Left cardiac atrium (tissue), 4 donors: ENCODE measurements around the gene ANGPT4. TPM values are rescaled to one million over a fixed set of nuclear protein-coding genes. Genes with fewer than 3 reads are reported as not detected.
A peak's percentile ranks its signal among the peaks of the same experiment; 100 is the strongest.

ENCODE experiments used
- ATAC-seq, 2 donors: fragments of 200-7000 bp; cut with Tn5 transposase; one replicate each; pipeline ENCODE4 v1.9.1; 2020; ENCODE audit warnings: mild to moderate bottlenecking in 2 of 2, moderate library complexity in 2 of 2
- DNase-seq: peaks from one replicate; pipeline ENCODE4 v3.0.0-alpha.2; 2020
- intact Hi-C, 2 donors: fragments of 100-400 bp; cut with DNase I; formaldehyde crosslinking; loops; one replicate each; pipeline versions ENCODE4 v1.14.1 to v1.15.1; 2022 to 2023
- total RNA-seq, 2 donors: library from RNA; stranded (reverse); fragmentation: NEBNext Ultra II Directional; extraction: Animal tissue kit (Norgen Biotek cat#: 25700); gene quantifications; one replicate each; pipeline ENCODE4 v1.2.1, GENCODE V29; 2021
- donor health status: DM: no; HTN: yes; CAD: no.
- donor health status: DM: no; HTN: yes; CAD: no; lungs with severe emphysema.
- donor health status: DM: yes; HTN: yes; CAD: no.
- donor health status: Dilated cardiomyopathy.

The ANGPT4 gene
- total RNA-seq, 2 donors from 2014 or later: 0.27 TPM; not detected in 1

DNA sequence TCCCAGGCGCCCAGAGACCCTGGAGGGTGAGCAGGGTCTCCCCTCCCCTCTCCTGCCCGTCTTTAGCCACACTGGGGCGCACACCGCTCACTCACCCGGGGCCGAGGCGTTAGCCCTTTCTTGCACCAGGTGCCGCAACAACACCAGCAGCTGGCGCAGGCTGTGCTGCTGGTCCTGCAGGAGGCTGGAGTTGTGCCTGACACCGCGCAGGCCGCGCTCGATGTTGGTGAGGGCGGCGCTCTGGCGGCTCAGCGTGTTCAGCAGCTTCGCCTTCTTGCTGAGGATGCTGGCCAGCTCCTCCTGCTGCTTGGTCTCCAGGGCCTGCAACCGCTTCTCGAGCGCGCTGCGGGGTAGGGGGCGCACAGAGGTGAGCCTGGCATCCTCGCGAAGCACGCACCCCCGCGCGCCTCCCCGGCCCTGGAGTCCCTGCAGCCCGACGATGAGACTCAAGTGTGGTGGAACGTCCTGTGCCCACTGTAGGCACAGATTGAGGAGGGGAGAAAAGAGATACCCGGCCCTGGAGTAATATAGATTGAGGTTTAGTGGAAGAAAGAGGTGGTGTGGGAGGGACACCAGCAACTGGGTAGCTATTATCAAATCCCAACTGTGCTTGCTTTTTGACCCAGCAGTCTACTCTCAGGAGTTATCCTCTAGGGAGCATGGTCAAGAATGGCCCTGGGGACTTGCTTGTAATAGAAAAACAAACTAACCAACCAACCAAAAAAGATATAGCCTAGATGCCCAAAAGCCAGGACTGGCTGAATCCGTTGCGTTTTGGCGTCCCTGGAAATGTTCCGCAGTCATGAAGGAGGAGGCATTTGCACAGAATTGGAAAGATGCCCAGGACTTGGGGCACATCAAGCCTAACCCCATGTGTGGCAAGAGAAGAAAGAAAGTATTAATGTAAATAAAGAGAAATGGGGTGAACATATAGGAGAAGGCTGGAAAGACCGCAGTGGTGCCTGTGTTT is 30.9 kb downstream of the ANGPT4 start:
- peak; percentile 66 for DNase-seq
- intact Hi-C loops: no loop called here
- ATAC-seq: peak; percentile 81 to 82

DNA sequence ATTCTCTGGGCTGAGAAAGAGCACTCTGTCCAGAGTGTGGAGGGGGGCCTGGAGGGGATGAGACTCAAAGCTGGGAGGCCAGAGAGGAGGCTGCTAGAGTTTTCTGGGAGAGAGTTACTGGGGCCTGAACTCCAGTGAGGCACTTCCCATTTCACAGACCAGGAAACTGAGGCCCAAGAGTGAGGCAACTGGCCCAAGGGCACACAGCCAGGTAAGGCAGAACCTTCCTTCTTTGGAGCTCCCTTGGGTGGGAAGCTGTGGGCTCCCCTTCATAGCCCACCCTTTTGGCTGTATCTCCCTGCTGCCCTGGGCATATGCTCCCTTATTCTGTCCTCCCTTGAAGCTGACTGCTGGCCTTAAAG is 34.4 kb downstream of the ANGPT4 start:
- ATAC-seq (no peak), DNase-seq (no peak)
- intact Hi-C loops: no loop called here

DNA sequence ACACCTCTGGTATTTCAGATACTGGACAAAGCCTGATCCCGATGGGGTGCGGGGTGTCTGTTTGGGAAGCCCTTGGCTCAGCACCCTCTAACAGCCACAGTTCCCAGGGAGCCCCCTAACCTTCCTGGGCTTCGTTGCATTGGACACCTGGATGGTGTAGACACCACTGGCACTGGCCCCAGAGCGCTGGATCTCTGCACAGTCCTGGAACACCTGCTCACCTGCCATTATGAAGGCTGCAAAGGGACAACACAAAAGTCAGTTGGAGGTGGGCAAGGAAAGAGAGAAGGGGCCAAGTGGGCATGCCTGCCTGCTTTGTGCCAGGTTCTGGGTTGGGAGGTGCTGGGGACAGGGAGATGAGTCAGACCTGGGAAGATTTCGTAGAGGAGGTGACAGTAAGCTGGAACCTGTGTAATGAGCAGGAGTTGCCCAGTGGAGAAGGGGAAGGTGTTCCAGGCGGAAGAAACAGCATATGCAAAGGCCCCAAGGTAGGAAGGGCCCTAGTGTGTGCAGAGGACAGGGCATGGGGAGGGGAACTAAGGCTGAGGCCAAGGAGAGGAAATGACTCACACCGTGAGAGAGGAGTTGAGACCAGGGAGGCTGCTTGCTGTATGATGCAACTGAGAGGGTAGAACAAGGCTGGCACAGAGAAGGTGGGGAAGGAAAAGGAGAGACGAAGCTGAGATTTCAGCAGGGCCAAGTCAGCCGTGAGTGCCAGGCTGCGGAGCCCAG is 34.9 kb downstream of the ANGPT4 start:
- DNase-seq (no peak), ATAC-seq (peak in 1 of 2 donors; percentile 58)
- intact Hi-C loops: no loop called here

DNA sequence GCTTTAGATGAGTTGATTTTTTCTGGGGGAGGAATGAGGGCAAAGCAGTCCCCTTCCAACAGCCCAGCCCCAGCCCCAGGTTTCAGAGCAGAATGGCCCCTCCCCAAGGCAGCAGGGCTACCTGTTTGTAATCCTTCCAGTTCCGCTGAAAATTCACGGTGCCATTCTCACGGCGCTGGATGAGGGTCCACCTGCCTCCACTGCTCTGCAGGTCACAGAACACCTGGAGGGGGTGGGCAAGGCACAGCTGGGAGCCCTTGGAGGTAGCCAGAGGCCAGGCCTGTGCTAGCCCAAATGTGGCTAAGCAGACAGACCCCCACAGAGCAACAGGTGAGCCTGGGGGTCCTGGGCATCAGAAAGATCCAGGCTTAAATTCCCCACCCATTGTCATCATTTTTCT is 36.5 kb downstream of the ANGPT4 start:
- DNase-seq: no peak
- intact Hi-C loops: no loop called here
- ATAC-seq: no peak

DNA sequence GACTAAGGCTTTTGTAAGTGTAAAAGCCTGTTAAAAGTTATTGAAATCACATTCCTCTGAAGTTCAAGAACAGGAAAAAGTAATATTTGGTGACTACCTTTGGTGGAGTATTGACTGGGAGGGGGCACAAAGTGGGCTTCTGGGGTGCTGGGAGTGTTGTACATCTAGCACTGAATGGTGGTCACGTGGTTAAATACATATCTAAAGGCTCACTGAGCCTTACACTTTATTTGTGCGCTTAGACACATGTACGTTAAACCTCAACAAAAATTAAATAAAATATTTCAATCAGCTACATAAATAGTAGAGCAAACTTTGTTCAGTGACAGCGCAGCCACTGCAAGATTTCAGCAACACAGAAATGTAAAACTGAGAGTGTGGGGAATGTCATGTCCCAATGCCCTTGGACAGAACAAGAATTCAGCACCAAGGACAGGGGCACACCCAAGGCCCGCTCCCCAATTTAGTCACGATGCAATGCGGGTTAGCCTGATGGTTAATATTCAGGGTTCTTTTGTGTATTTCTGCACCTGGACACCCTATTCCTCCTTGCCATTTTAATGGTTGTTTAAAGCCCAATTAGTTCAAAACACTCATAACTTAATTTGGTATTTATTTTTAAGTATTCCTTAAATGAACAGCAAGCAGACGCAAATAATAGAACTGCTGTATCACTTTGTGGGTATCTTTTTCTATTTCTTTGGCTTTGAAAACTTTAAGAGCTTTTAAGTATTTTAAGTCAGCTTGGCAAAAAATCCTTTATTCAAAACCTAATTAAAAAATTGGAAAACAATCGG is 37.4 kb downstream of the ANGPT4 start:
- ATAC-seq (no peak), DNase-seq (no peak)
- intact Hi-C loops: no loop called here

DNA sequence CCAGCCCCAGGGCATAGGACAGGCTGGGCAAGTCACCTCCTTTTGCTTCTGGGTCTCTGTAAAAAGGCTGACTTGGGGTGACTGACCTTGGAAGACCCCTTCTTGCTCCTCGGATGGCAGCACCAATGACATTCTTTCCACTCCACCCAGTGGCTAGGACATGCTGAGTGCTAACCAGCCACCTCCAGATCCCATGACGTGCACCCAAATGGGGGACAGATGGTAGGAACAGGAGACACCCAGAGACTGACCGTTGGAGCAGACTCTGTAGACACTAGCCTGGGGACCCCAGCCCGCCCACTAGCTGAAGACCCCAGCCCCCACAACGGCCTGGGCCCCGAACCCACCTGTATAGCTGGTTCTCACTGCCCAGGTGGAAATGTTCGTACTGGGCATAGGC is 38.3 kb downstream of the ANGPT4 start:
- intact Hi-C loops: no loop called here
- DNase-seq (no peak), ATAC-seq (no peak)

DNA sequence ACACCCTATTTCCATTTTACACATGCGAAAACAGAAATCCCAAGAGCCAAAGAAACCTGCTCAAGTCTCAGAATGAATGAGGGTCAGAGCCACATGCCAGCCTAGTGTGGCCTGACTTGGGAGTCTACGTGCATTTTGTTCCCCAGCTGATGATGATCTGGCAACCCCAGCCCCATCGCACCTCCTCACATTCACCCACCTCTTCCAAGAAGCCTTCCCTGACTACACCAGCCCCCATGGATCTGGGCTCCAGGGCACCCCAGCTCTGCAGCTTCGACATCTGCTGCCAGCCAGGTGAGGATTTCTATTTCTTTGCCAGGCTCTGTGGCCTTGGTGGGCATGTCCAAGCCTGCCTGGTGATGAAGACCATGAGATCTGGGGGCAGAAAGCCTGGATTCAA is 41.0 kb downstream of the ANGPT4 start:
- DNase-seq (no peak), ATAC-seq (no peak)
- intact Hi-C loops: no loop called here

DNA sequence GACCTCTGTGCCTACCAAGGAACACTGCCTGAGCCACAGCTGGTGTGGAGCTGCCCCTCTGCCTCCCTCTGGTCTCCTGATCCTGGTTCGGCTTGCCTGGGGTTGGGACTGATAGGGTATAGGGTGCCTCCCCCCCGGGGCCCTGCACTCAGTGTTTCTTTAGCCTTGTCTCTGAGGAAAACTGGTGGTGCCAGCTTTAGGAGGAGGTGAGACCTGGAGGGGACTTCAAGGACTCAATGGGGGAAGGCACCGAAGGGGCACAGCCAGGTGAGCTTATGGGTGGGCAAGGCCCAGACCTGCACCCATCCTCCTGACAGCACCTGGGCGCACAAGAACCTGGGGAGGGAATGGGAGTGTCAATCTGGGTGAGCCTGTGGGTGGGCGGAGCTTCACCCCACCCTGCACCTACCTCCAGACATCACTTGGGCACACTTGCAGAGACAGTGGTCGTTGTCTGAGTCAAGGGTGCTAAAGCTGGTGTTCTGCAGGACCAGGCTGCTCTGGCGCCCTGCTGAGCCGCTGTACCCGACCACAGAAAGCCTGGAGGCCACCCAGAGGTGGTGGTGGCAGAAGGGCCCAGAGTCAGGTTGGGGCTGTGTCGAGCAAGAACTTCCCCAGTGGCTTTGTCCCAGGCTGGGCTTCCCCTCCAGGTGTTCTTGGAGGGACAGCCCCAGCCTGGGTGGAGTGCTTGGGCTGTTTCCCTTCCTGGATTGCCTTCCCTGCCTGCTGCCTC is 42.1 kb downstream of the ANGPT4 start:
- intact Hi-C loops: no loop called here
- DNase-seq (no peak), ATAC-seq (no peak)

DNA sequence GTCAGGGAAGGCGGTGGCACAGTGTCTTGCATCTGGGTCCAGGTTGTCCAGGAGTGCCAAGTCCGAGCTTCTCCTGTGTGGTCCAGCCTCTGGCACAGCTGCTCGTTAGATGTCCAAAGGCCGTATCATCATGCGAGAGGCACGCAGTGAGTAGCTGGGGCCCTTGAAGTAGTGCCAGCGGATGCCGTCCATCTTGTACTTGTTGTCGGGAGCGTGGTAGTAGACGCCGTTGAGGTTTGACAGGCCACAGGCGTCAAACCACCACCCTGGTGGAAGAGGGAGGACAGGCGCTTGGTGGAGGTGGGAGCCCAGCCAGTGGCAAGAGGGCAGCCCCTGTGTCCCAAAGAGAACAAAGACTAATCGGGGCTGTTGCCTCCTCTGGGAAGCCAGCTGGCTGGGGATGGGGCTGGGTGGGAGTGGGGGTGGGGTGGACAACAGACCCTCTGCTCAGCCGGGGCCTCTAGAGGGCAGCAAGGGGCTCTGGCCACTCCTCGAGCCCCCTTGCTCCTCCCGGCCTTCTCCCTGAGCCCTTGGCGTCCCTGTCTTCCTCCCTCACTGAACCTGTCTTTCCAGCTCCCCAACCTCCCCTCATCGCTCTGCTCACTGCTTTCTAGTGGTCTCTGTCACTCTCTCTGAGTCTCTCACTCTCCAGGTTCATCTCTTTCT is 43.1 kb downstream of the ANGPT4 start:
- DNase-seq: no peak
- ATAC-seq: no peak
- intact Hi-C loops: no loop called here

DNA sequence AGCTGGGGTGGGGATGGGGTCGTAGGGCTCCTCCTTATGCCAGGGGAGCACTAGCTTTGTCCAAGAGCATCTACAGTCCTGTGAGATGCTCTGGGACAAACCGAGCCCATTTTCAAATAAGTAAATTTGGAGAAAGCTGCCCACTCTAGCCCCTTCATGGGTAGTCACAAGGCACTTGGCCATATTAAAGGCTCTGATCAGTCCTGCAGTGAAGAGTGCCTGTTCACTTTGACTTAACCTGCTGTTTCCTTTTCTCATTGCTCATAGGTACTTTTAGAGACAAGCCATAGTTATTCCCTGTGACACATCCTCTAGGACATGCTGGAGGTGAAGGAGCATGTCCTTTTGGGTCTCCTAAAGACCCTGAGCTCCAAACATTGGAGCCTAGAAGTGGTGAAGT is 44.2 kb downstream of the ANGPT4 start:
- ATAC-seq: no peak
- intact Hi-C loops: no loop called here
- DNase-seq: no peak

DNA sequence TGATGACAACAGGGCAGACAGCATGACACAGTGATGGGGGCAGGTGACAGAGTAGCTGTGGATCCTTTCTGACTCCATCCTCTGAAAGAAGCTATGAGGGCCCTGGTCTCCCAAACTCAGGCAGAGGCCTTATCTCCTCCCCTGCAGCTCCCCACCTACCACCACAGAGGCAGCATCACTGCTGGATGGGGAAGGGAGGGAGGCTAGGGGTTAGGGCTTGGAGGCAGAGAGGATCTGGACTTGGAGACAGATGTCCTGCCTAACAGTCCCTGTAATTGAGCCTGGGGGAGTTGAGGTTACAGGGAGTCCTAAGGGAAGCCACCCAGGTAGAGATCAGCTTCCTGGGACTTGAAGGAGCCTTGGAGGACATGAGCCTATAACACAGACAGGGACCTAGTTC is 44.7 kb downstream of the ANGPT4 start:
- intact Hi-C loops: no loop called here
- no peak for ATAC-seq
- DNase-seq: no peak

DNA sequence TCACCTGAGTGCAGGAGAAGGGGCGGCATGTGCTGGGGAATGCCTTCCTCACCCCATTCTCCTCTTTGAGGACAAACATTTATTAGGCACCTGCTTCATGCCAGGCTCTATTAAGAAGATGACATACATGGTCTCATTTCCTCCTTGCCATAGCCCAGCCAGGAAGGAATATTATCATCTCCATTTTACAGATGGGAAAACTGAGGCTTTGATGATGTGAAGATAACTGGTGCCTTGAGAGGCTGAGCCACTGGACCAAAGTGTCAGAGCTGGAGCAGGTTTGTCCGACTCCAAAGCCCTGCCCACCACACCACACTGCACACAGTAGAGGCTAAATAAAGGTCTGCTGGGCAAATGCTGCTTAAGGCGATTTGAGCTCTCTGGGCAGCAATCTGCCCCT is 45.4 kb downstream of the ANGPT4 start:
- DNase-seq (no peak), ATAC-seq (no peak)
- intact Hi-C loops: no loop called here

DNA sequence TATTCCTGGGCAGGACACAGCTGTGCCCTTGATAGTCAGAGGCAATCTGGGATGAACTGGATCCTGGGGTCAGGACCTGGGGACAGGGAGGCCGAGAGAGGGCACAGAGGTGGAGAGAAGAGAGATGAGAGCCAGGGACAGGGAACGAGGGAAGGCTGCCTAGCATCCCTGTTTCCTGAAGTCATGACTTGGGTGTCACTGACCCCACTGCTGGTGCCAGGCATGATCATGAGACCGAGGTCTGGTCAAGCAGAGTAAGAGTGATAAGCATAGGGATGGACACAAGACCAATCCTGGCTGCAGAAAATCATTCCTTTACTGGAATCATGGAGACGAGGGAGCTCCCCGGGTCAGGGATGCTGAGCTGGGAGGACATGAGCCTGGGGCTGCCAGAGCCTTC is 46.5 kb downstream of the ANGPT4 start:
- intact Hi-C loops: no loop called here
- no peak for DNase-seq
- ATAC-seq: no peak

DNA sequence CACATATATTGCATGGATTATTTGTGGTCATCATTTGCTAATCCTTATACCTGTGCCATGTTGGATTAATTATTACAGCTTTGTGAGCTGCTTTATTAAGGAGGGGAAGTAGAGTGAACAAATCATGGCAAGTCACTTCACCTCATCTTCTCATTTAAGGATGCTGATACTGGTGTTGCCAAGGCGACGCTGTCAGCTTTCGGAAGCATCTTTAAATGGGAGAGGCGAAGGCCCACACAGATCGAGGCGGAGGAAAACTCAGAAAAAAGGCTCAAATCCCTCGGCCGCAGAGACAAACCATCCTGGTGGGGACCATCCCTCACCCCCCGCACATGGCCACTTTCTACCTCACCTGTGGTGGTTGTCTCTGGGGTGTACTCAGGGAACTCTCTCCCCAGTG is 47.9 kb downstream of the ANGPT4 start:
- intact Hi-C loops: no loop called here
- ATAC-seq: no peak
- no peak for DNase-seq

DNA sequence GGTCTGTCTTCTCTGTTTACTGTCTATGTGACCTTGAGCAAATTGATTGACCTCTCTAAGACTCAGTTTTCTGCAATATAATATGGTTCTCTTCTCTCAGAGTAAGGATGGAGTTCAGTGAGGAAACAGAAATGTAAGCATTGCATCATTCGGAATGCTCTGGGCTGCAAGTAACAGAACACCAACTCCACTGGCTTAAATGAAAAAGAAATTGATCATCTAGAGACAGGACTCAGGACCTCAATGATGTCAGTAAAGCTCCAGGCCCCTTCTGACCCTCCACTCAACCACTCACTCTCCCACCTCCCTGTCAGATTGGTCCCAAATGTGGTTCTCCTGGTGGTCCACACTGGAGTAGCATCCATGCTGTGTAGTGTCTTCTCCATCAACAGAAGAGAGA is 50.7 kb downstream of the ANGPT4 start:
- ATAC-seq (no peak), DNase-seq (no peak)
- intact Hi-C loops: no loop called here

DNA sequence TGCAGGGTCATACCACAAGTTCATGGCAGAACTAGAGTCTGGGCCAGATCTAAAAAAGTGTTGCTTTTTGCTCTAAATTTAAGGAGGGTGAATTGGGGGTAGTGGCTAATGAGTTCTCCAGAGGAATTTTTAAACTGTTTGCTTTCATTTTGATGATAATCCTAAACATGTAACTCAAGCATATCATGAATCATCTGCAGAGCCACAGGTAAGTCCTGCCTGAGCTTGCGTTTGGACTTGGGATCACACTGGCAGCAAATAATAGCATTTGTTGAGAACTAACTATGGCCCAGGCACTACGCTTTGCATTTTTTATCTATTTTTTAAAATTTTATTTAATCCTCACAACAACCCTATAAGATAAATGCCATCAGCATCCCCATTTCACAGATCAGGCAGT is 55.2 kb downstream of the ANGPT4 start:
- intact Hi-C loops: no loop called here
- DNase-seq (no peak), ATAC-seq (no peak)

DNA sequence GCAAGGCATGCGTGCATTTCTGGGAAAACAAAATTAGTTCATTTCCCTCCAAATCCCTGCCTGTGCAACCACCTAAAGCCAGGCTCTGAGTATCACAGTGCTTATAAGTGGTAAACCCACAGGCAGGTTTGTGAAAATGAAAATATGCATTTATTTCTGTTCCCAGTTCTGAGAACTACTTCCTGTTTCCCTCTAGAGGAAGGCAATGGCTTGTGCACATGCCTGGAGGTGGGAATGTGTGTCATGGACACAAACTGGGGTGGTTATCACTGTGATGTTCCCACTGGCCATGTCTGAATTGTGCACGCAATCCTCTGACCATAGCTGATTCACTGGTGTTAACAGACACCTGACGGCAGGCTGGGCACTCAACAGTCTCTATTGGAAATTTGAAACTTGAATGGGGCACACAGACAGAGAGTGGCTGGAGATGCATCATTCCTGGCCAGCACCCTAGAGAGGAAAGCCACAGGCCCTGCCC is 56.3 kb downstream of the ANGPT4 start:
- intact Hi-C loops: no loop called here
- no peak for ATAC-seq

DNA sequence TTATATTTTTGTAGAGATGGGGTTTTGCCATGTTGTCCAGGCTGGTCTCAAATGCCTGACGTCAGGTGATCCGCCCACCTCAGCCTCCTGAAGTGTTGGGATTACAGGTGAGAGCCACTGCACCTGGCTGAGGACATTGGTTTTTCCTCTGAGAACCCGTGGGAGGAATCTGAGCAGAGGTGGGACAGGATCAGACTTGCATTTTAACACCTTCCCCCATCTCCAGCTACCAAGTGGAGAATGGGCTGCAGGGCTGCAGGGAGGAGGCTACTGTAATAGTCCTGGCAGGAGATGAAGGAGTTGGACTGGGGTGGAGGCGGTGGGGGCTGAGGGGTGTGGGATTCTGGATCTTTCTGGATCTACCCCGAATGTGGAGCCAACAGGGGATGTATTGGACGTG is 58.1 kb downstream of the ANGPT4 start:
- intact Hi-C loops: no loop called here
- ATAC-seq (no peak), DNase-seq (no peak)

More for the DNA sequence above, 56.3 kb downstream of the ANGPT4 start:
- DNase-seq: no peak

DNA sequence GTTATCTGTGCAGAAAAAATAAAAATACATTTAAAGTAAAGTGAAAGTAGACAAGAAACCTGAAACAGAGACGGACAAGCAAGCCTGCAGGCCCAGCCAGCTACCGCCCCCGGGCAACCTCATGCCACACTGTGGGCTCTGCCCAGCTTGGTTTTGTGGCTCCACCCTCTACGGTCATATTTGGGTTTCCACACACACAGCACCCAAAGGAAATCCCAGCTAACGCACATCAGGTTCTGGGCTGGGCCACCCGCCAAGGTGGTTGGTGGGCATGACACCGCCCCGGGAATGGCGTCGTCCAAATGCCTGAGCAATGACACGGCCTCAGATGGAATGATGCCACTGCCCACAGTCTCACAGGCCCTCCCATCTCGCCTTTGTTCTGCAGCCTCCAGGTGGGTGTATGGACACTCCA is 59.8 kb downstream of the ANGPT4 start:
- ATAC-seq: peak in 1 of 2 donors; percentile 83
- DNase-seq: no peak
- intact Hi-C loops: no loop called here
